ENCODE data around the gene FGF16.

DNA sequence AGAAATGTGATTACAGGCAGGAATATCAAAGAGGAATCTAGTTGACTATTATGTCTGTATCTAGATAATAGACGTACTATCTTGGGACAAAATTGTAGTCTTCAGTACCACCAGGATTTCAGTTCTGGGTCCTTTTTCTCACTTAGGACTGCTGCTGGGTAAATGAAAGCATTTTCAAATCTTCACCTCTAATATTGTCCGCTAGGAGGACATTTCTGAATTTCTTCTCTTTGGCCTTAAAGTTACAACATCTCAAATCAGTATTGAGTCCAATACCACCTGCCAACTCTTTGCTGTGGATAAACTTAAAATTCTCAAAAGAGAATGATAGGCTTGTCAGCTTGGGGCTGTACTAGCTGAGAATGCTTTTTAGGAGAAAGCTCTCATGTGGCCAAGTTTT is 6.0 kb downstream of the FGF16 start:
- TF ChIP-seq, protein P1, sequence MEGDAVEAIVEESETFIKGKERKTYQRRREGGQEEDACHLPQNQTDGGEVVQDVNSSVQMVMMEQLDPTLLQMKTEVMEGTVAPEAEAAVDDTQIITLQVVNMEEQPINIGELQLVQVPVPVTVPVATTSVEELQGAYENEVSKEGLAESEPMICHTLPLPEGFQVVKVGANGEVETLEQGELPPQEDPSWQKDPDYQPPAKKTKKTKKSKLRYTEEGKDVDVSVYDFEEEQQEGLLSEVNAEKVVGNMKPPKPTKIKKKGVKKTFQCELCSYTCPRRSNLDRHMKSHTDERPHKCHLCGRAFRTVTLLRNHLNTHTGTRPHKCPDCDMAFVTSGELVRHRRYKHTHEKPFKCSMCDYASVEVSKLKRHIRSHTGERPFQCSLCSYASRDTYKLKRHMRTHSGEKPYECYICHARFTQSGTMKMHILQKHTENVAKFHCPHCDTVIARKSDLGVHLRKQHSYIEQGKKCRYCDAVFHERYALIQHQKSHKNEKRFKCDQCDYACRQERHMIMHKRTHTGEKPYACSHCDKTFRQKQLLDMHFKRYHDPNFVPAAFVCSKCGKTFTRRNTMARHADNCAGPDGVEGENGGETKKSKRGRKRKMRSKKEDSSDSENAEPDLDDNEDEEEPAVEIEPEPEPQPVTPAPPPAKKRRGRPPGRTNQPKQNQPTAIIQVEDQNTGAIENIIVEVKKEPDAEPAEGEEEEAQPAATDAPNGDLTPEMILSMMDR (IDR thresholded peaks at IDR 0.05; ENCODE audit: low read depth, low read length) = no peak
- TF ChIP-seq, protein P2, sequence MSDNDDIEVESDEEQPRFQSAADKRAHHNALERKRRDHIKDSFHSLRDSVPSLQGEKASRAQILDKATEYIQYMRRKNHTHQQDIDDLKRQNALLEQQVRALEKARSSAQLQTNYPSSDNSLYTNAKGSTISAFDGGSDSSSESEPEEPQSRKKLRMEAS (IDR thresholded peaks at IDR 0.05; ENCODE audit: low read depth, low read length) = no peak
